Mesothelial cell of epicardium (in vitro differentiated cells): Measurements from ENCODE around the gene EHD4. TPM values are rescaled to one million over a fixed set of nuclear protein-coding genes. Genes with fewer than 3 reads are reported as not detected.

ENCODE experiments used
- DNase-seq, 2 experiments: peaks; one replicate each; pipeline ENCODE4 v3.0.0; 2021; ENCODE audit warnings: low spot score in 2 of 2; ENCODE audit not compliant: unreplicated experiment in 2 of 2
- H3K27ac Mint-ChIP-seq: 2 replicates; pipeline ENCODE4 v1.8.0; 2021; ENCODE audit warnings: mixed read lengths
- H3K27me3 Mint-ChIP-seq: 2 replicates; pipeline ENCODE4 v1.8.0; 2021; ENCODE audit warnings: low read depth, mixed read lengths
- H3K36me3 Mint-ChIP-seq: 2 replicates; pipeline ENCODE4 v1.8.0; 2021; ENCODE audit warnings: mixed read lengths
- H3K4me1 Mint-ChIP-seq: 2 replicates; pipeline ENCODE4 v1.8.0; 2021; ENCODE audit warnings: mixed read lengths
- H3K4me3 Mint-ChIP-seq: 2 replicates; pipeline ENCODE4 v1.8.0; 2021; ENCODE audit warnings: mild to moderate bottlenecking, moderate library complexity, mixed read lengths
- H3K9me3 Mint-ChIP-seq: 2 replicates; pipeline ENCODE4 v1.8.0; 2021; ENCODE audit warnings: mixed read lengths
- total RNA-seq: library from RNA; stranded (reverse); gene quantifications from 3 replicates; pipeline ENCODE4 v1.2.1, GENCODE V29; 2021
- TF ChIP-seq, protein P1 (sequence below): fragments of 200-600 bp; sonication (generic); IDR thresholded peaks from one replicate; pipeline ENCODE4 v1.5.0; 2021; ENCODE audit warnings: antibody characterized with exemption; ENCODE audit not compliant: unreplicated experiment

EHD4 gene
- total RNA-seq, 1 donor from 2014 or later, result 16.1 TPM

DNA sequence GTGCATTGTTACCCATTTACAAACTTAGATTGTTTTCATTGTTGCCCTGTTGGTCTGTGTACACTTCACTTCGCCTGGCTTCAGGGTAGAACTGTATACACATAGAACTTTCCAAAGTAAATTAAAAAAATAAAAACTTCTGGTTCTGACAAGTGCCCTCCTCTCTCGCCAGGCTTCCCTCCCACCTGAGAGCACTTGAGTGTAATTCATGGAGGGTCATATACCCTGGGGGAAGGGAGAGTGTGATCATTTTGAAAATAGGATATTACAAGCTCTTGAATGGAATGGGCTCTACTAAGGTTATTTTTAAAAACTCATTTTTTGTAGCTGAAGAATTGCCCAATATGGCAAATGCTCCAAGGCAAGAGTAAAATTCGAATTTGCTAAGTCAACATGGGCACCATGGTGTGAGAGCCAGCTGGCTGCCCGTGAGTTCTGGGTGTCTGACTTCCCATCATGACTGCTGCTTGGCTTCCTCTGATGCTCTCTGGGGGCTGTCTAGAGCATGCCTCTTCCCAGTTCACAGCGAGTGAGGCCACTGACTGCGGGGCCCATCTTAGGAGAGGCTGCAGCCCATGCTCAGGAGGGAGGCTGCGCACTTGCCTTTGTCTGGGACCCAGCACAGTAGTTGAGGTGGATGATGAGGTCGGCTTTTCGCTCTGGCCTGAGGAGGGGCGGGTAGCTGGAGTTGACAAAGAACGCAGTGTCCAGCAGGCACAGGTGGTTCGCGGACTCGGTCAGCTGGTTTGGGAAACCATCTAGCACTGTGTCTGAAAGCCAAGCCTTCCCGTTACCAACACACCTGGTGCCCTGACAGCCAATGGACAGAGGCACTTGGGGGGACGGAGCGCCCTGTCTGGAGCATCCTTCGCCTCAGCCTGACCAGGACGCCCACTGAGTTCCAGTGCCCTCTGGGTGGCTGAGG is 13.1 kb upstream of the EHD4 start:
- TF ChIP-seq, protein P1, sequence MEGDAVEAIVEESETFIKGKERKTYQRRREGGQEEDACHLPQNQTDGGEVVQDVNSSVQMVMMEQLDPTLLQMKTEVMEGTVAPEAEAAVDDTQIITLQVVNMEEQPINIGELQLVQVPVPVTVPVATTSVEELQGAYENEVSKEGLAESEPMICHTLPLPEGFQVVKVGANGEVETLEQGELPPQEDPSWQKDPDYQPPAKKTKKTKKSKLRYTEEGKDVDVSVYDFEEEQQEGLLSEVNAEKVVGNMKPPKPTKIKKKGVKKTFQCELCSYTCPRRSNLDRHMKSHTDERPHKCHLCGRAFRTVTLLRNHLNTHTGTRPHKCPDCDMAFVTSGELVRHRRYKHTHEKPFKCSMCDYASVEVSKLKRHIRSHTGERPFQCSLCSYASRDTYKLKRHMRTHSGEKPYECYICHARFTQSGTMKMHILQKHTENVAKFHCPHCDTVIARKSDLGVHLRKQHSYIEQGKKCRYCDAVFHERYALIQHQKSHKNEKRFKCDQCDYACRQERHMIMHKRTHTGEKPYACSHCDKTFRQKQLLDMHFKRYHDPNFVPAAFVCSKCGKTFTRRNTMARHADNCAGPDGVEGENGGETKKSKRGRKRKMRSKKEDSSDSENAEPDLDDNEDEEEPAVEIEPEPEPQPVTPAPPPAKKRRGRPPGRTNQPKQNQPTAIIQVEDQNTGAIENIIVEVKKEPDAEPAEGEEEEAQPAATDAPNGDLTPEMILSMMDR, result no peak
- Mint-ChIP-seq H3K27ac (no peak overlapping the region), H3K9me3 (no peaks in the 10 kb centered on the region), H3K36me3 (no peaks in the 10 kb centered on the region), H3K4me3 (no peak overlapping the region), H3K4me1 (peaks cover 14% of the 10 kb centered on the region), H3K27me3 (peaks cover 12% of the 10 kb centered on the region)
- DNase-seq, result no peak

DNA sequence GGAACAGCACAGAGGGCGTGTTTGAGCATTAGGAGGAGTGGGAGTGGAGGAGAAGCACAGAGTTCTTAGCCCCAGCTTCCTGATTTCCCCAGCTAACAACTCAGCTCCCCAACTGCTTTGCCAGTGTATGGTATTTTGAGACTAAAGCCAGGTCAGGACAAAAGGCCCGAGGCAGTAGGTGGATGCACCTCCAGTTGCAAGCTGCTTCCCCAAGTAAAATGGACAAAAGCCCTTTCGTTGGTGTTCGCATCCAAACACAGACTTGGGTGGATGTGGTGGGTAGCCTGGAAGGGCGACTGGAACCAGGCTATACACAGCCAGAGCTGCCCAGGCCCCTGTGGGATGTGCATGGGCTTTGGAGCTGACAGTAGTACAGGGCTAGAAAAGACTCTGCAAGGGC is 12.3 kb upstream of the EHD4 start:
- TF ChIP-seq, protein P1, result no peak

DNA sequence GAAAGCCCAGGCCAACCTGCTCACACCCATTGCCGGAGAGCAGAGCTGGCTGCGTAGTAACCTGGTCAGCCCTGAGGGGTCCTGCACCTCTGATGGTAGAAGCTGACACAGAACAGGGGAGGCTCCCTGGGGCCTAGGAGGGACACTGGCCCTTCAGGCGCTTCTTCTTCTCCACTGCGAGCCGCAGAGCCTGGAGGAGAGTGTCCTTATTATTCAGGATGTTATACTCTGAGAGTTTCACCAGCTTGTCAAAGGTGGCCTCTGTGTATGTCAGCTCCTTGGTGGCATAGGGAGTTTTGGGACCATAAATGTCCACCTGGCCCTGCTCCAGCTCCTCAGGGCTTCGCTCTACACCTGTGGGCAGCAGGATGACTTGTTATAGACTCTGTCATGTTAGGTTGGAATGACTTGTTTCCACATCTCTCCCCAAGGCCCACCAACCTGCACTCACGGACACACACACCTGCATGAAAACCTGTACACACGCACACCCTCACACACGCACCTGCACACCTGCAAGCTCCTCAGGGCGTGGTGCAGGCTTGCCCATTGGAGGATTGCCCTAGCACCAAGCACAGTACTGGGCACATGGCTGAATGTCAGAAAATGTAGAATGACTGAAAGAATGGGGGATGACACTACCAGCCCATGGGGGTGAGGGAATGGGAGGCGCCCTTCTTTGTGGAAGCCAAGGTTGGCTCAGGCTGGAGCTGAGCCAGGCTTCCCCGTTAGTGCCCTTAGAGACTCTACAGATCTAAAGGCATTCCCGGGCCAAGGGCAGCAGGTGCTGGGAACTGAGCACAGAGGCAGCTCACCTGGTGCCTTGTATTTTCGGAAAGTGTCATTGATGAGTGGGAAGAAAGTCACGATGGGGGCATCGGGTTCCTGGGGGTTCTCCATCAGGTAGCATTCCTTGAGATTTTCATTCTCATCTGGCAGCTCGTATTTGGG is 11.5 kb upstream of the EHD4 start:
- Mint-ChIP-seq H3K27me3 (peaks cover 9% of the 10 kb centered on the region), H3K27ac (no peak overlapping the region), H3K4me3 (no peak overlapping the region), H3K36me3 (no peaks in the 10 kb centered on the region), H3K9me3 (no peaks in the 10 kb centered on the region), H3K4me1 (peaks cover 26% of the 10 kb centered on the region)
- DNase-seq, result no peak
- TF ChIP-seq, protein P1, result no peak

More for the DNA sequence above, 12.3 kb upstream of the EHD4 start:
- Mint-ChIP-seq H3K4me3 (no peak overlapping the region), H3K27ac (no peak overlapping the region), H3K27me3 (peaks cover 12% of the 10 kb centered on the region), H3K36me3 (no peaks in the 10 kb centered on the region), H3K9me3 (no peaks in the 10 kb centered on the region), H3K4me1 (peaks cover 23% of the 10 kb centered on the region)
- no peak for DNase-seq

DNA sequence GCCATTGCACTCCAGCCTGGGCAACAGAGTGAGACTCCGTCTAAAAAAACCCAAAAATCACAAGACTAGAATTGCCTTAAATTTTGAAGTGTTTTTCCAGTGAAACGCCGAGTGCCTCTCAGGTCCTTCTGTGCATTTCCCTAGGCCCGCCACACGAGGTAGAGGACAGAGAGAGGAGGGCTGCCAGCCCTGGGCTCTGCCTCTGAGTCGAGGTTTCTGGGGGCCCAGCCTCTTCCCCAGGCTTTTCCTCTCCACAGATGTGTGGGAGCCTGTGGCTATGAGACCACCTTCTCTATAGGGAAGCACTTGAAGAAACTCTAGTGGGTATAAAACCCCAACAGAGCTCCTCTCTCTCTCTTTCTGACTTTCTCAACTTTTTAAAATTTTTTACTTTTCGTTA is 10.9 kb upstream of the EHD4 start:
- DNase-seq, result no peak
- Mint-ChIP-seq H3K27me3 (peaks cover 5% of the 10 kb centered on the region), H3K36me3 (no peaks in the 10 kb centered on the region), H3K4me1 (peaks cover 26% of the 10 kb centered on the region), H3K4me3 (no peak overlapping the region), H3K9me3 (no peaks in the 10 kb centered on the region), H3K27ac (no peak overlapping the region)
- TF ChIP-seq, protein P1, result no peak

DNA sequence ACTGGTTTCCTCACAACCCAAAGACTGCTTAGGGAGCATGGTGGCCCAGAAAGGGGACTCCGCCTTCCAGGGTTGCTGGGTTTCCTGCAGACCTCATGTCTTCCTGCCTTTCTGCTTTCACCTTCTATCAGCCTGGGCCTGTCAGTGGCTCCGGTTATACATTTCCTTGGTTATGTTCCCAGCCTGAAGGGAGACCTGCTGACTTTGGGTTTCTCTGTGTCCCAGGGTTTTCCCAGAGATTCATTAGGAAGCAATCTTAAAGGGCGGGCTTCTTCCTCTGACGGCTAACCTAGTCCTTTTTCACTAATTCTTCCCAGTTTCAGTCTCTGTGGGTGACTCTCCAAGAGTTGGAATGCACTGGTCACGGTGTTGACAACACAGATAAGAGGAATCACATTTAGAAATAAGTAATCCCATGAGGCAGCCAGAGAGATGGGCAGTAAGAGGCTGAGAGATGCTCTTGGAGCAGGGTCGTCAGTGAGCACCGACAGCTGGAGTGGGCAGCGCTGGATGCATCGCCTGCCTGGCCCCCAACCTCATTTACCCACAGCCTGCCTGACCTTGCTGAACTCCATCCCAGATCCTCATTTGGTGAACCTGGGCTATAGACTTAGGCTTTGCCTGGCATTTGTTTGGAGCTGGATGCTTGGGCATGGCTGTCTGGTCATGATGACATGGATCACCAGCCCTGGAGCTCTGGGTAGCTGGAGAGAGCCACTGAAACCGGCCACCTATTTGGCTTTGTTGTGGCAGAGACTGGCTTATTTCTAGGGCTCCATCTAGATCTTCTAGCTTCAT is 10.0 kb upstream of the EHD4 start:
- Mint-ChIP-seq H3K4me1 (peaks cover 26% of the 10 kb centered on the region), H3K27ac (peak overlapping the region; percentile 9), H3K36me3 (no peaks in the 10 kb centered on the region), H3K9me3 (no peaks in the 10 kb centered on the region), H3K27me3 (peaks cover 4% of the 10 kb centered on the region), H3K4me3 (no peak overlapping the region)
- TF ChIP-seq, protein P1, result no peak
- no peak for DNase-seq
